Activated CD4-positive, alpha-beta memory T cell treated with anti-CD3 and anti-CD28 coated beads, Interleukin-2, amount 10 ng/mL, durations not matched to agents 7 days and 5 days (primary cell): Measurements from ENCODE around the gene METAP2. TPM values are rescaled to one million over a fixed set of nuclear protein-coding genes. Genes with fewer than 3 reads are reported as not detected.

ENCODE experiments used
- CTCF ChIA-PET: fragments of 350-600 bp; sonication (Branson Sonifier 250); formaldehyde crosslinking; loops from one replicate; lab custom pipeline; 2021; ENCODE audit warnings: antibody characterized with exemption, inconsistent platforms; lab: Charles Lee
- POLR2A ChIA-PET: fragments of 350-600 bp; sonication (Branson Sonifier 250); formaldehyde crosslinking; loops from one replicate; lab custom pipeline; 2021; ENCODE audit warnings: antibody characterized with exemption; lab: Charles Lee
- DNase-seq: peaks from one replicate; pipeline ENCODE4 v3.0.0-alpha.2; 2020
- H3K27ac Mint-ChIP-seq: one replicate; pipeline ENCODE4 v1.8.0; 2021; ENCODE audit warnings: mild to moderate bottlenecking, mixed read lengths
- H3K27me3 Mint-ChIP-seq: one replicate; pipeline ENCODE4 v1.8.0; 2021; ENCODE audit warnings: mixed read lengths
- H3K36me3 Mint-ChIP-seq: one replicate; pipeline ENCODE4 v1.8.0; 2021; ENCODE audit warnings: low read depth, mixed read lengths
- H3K4me1 Mint-ChIP-seq: one replicate; pipeline ENCODE4 v1.8.0; 2021; ENCODE audit warnings: mixed read lengths
- H3K4me3 Mint-ChIP-seq: one replicate; pipeline ENCODE4 v1.8.0; 2021; ENCODE audit warnings: mild to moderate bottlenecking, mixed read lengths
- H3K9me3 Mint-ChIP-seq: one replicate; pipeline ENCODE4 v1.8.0; 2021; ENCODE audit warnings: mixed read lengths
- total RNA-seq, 2 experiments: library from RNA; stranded (reverse); gene quantifications; one replicate each; pipeline ENCODE4 v1.2.3, GENCODE V29; 2021

The METAP2 gene
- total RNA-seq, 2 experiments from 2014 or later: 66.1 to 71.5 TPM

- DNase-seq: no peak
- ChIA-PET POLR2A (no interaction called here), CTCF (interaction anchor here (0.7 kb wide), 1 partner anchor 12 kb away, joined by 3 read pairs; no protein-coding TSS in a partner anchor)
These were observed 48.7 kb downstream of the METAP2 start for GRCh38 chr12:95522692-95523091.

GRCh38 chr12:95528431-95528830 is 54.5 kb downstream of the METAP2 start:
- H3K9me3 Mint-ChIP-seq: no peaks in the 10 kb centered on the region
- no peak overlapping the region for H3K4me3 Mint-ChIP-seq
- ChIA-PET CTCF (interaction anchor here (1.1 kb wide), 1 partner anchor 411 kb away, joined by 3 read pairs; no protein-coding TSS in a partner anchor), POLR2A (no interaction called here)
- H3K27ac Mint-ChIP-seq: no peak overlapping the region
- no peak for DNase-seq
- H3K36me3 Mint-ChIP-seq: no peaks in the 10 kb centered on the region
- H3K27me3 Mint-ChIP-seq: no peaks in the 10 kb centered on the region
- no peaks in the 10 kb centered on the region for H3K4me1 Mint-ChIP-seq

More at GRCh38 chr12:95522692-95523091, 48.7 kb downstream of the METAP2 start:
- Mint-ChIP-seq H3K4me3 (no peak overlapping the region), H3K27ac (no peak overlapping the region), H3K27me3 (no peaks in the 10 kb centered on the region), H3K9me3 (no peaks in the 10 kb centered on the region), H3K4me1 (no peaks in the 10 kb centered on the region), H3K36me3 (no peaks in the 10 kb centered on the region)

GRCh38 chr12:95529693-95530225 is 55.8 kb downstream of the METAP2 start:
- Mint-ChIP-seq H3K4me1 (no peaks in the 10 kb centered on the region), H3K4me3 (no peak overlapping the region), H3K36me3 (no peaks in the 10 kb centered on the region), H3K27ac (no peak overlapping the region), H3K27me3 (peaks cover 2% of the 10 kb centered on the region), H3K9me3 (no peaks in the 10 kb centered on the region)
- no peak for DNase-seq
- CTCF ChIA-PET: interaction anchor here (0.6 to 1.1 kb wide), 3 partner anchors 8 to 412 kb away, joined by 3 to 5 read pairs (median 5); no protein-coding TSS in a partner anchor
- POLR2A ChIA-PET: no interaction called here

GRCh38 chr12:95532851-95533250 is 58.9 kb downstream of the METAP2 start:
- H3K9me3 Mint-ChIP-seq: no peaks in the 10 kb centered on the region
- ChIA-PET POLR2A (interaction anchor here (1.1 kb wide), 1 partner anchor 317 kb away, joined by 3 read pairs; no protein-coding TSS in a partner anchor), CTCF (interaction anchor here (0.7 to 4.3 kb wide), 4 partner anchors 15 to 416 kb away, joined by 3 to 70 read pairs (median 4); no protein-coding TSS in a partner anchor)
- H3K4me3 Mint-ChIP-seq: no peak overlapping the region
- no peaks in the 10 kb centered on the region for H3K4me1 Mint-ChIP-seq
- no peaks in the 10 kb centered on the region for H3K36me3 Mint-ChIP-seq
- H3K27ac Mint-ChIP-seq: no peak overlapping the region
- no peak for DNase-seq
- H3K27me3 Mint-ChIP-seq: peaks cover 2% of the 10 kb centered on the region

GRCh38 chr12:95533985-95534384 is 60.0 kb downstream of the METAP2 start:
- H3K4me3 Mint-ChIP-seq: no peak overlapping the region
- H3K27ac Mint-ChIP-seq: no peak overlapping the region
- no peaks in the 10 kb centered on the region for H3K4me1 Mint-ChIP-seq
- no peak for DNase-seq
- no peaks in the 10 kb centered on the region for H3K9me3 Mint-ChIP-seq
- no peaks in the 10 kb centered on the region for H3K36me3 Mint-ChIP-seq
- ChIA-PET CTCF (interaction anchor here (0.7 to 4.3 kb wide), 37 partner anchors 9 to 983 kb away, joined by 3 to 70 read pairs (median 4); partner anchors contain the start of genes FGD6, METAP2, NR2C1 and VEZT), POLR2A (interaction anchor here (1.1 to 1.4 kb wide), 2 partner anchors 60 to 418 kb away, joined by 4 to 7 read pairs; partner anchors contain the start of gene METAP2)
- H3K27me3 Mint-ChIP-seq: peaks cover 2% of the 10 kb centered on the region

GRCh38 chr12:95538006-95538405 is 64.1 kb downstream of the METAP2 start:
- Mint-ChIP-seq H3K9me3 (no peaks in the 10 kb centered on the region), H3K4me1 (no peaks in the 10 kb centered on the region), H3K27me3 (peaks cover 2% of the 10 kb centered on the region), H3K4me3 (no peak overlapping the region), H3K36me3 (no peaks in the 10 kb centered on the region), H3K27ac (no peak overlapping the region)
- ChIA-PET CTCF (interaction anchor here (0.6 to 2.2 kb wide), 4 partner anchors 9 to 422 kb away, joined by 3 to 9 read pairs (median 6); no protein-coding TSS in a partner anchor), POLR2A (no interaction called here)
- DNase-seq: no peak

GRCh38 chr12:95538656-95539055 is 64.7 kb downstream of the METAP2 start:
- POLR2A ChIA-PET: no interaction called here
- CTCF ChIA-PET: interaction anchor here (0.7 to 2.2 kb wide), 4 partner anchors 9 to 423 kb away, joined by 3 to 9 read pairs (median 6); partner anchors contain the start of genes FGD6 and VEZT

GRCh38 chr12:95541436-95541835 is 67.5 kb downstream of the METAP2 start:
- no peak overlapping the region for H3K27ac Mint-ChIP-seq
- H3K4me3 Mint-ChIP-seq: no peak overlapping the region
- no peak for DNase-seq
- peaks cover 9% of the 10 kb centered on the region for H3K27me3 Mint-ChIP-seq
- CTCF ChIA-PET: interaction anchor here (0.6 kb wide), 1 partner anchor 166 kb away, joined by 3 read pairs; no protein-coding TSS in a partner anchor
- POLR2A ChIA-PET: no interaction called here
- H3K36me3 Mint-ChIP-seq: no peaks in the 10 kb centered on the region
- no peaks in the 10 kb centered on the region for H3K4me1 Mint-ChIP-seq
- no peaks in the 10 kb centered on the region for H3K9me3 Mint-ChIP-seq

More at GRCh38 chr12:95538656-95539055, 64.7 kb downstream of the METAP2 start:
- no peaks in the 10 kb centered on the region for H3K9me3 Mint-ChIP-seq
- no peaks in the 10 kb centered on the region for H3K36me3 Mint-ChIP-seq
- peaks cover under 1% of the 10 kb centered on the region for H3K27me3 Mint-ChIP-seq
- no peak for DNase-seq
- H3K4me3 Mint-ChIP-seq: no peak overlapping the region
- no peak overlapping the region for H3K27ac Mint-ChIP-seq
- no peaks in the 10 kb centered on the region for H3K4me1 Mint-ChIP-seq

GRCh38 chr12:95543305-95543704 is 69.4 kb downstream of the METAP2 start:
- Mint-ChIP-seq H3K4me3 (no peak overlapping the region), H3K9me3 (no peaks in the 10 kb centered on the region), H3K36me3 (no peaks in the 10 kb centered on the region), H3K27me3 (peaks cover 23% of the 10 kb centered on the region), H3K27ac (no peak overlapping the region), H3K4me1 (peaks cover 9% of the 10 kb centered on the region)
- ChIA-PET POLR2A (no interaction called here), CTCF (interaction anchor here (2.5 kb wide), 1 partner anchor 9 kb away, joined by 7 read pairs; no protein-coding TSS in a partner anchor)
- DNase-seq: no peak

GRCh38 chr12:95544756-95545155 is 70.8 kb downstream of the METAP2 start:
- H3K27ac Mint-ChIP-seq: no peak overlapping the region
- H3K9me3 Mint-ChIP-seq: no peaks in the 10 kb centered on the region
- no peak for DNase-seq
- POLR2A ChIA-PET: no interaction called here
- peaks cover 15% of the 10 kb centered on the region for H3K4me1 Mint-ChIP-seq
- peaks cover 7% of the 10 kb centered on the region for H3K36me3 Mint-ChIP-seq
- no peak overlapping the region for H3K4me3 Mint-ChIP-seq
- CTCF ChIA-PET: interaction anchor here (1.0 to 2.5 kb wide), 2 partner anchors 9 to 11 kb away, joined by 3 to 7 read pairs; no protein-coding TSS in a partner anchor
- H3K27me3 Mint-ChIP-seq: peaks cover 32% of the 10 kb centered on the region

- POLR2A ChIA-PET: no interaction called here
- Mint-ChIP-seq H3K9me3 (no peaks in the 10 kb centered on the region), H3K27me3 (peaks cover 32% of the 10 kb centered on the region), H3K36me3 (peaks cover 7% of the 10 kb centered on the region), H3K4me1 (peaks cover 15% of the 10 kb centered on the region), H3K27ac (no peak overlapping the region), H3K4me3 (no peak overlapping the region)
- no peak for DNase-seq
- CTCF ChIA-PET: interaction anchor here (1.0 to 2.5 kb wide), 2 partner anchors 10 to 11 kb away, joined by 3 to 7 read pairs; no protein-coding TSS in a partner anchor
These were observed 71.4 kb downstream of the METAP2 start for GRCh38 chr12:95545303-95545702.

GRCh38 chr12:95545731-95546490 is 72.0 kb downstream of the METAP2 start:
- Mint-ChIP-seq H3K27ac (no peak overlapping the region), H3K9me3 (no peaks in the 10 kb centered on the region), H3K4me3 (no peak overlapping the region), H3K36me3 (peaks cover 7% of the 10 kb centered on the region), H3K4me1 (peaks cover 15% of the 10 kb centered on the region), H3K27me3 (peaks cover 35% of the 10 kb centered on the region)
- ChIA-PET POLR2A (no interaction called here), CTCF (no interaction called here)
- DNase-seq: no peak

GRCh38 chr12:95546491-95546813 is 72.5 kb downstream of the METAP2 start:
- H3K4me3 Mint-ChIP-seq: no peak overlapping the region

More at GRCh38 chr12:95546491-95546813, 72.5 kb downstream of the METAP2 start:
- H3K4me1 Mint-ChIP-seq: peaks cover 15% of the 10 kb centered on the region
- DNase-seq: no peak
- no peaks in the 10 kb centered on the region for H3K9me3 Mint-ChIP-seq
- ChIA-PET CTCF (interaction anchor here (1.8 to 1.9 kb wide), 2 partner anchors 8 to 12 kb away, joined by 7 to 8 read pairs; no protein-coding TSS in a partner anchor), POLR2A (no interaction called here)
- peaks cover 7% of the 10 kb centered on the region for H3K36me3 Mint-ChIP-seq
- H3K27ac Mint-ChIP-seq: no peak overlapping the region
- peaks cover 39% of the 10 kb centered on the region for H3K27me3 Mint-ChIP-seq
